ENCODE measurements around the gene PTMS. TPM values are rescaled to one million over a fixed set of nuclear protein-coding genes. Genes with fewer than 3 reads are reported as not detected.

Gene PTMS
- polyA plus RNA-seq, 1 experiment, result 234 TPM

DNA sequence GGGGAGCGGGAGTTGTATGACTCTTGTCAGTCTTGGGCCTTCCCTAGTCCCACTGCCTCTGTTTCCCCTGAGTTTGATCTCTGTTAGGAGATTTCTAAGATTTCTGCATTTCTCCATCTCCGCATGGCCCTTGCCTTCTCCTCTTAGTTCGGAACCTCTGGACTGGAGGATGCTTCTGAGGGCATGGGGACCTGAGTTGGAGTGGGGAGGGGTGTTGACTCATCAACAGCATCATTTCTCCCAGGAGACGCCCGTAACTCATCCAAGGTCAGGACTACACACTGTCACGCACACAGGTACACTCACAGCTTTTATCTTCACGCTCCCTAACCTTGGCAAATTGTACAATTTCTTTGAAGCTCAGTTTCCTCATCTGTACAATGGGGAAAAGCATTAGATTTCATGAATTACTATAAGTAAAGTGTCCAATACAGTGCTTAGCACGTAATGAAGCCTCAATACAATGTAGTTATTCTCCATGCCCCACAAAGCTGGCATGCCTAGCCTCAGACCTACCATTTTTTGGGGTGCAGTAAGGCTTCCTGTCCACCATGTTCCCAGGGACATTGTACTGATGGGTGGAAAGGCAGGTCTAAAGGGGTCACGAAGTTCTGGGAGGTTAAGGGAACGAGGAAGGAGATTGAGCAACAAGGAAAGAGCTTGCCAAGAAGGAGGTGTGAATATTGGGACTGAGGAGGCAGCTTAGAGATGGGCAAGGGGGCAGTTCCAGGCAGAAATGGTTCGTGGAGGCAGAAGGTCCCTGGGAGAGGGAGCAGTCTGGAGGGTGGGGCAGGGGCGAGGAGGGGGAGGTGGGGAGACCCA is 5.6 kb downstream of the PTMS start:
- Histone ChIP-seq H3K27me3 (ENCODE audit: control insufficient read depth, insufficient read depth, low read length) (no peaks in the 10 kb centered on the region), H3K4me3 (ENCODE audit: low read depth, low read length) (no peak overlapping the region), H3K36me3 (ENCODE audit: control insufficient read depth, insufficient read depth, low read length) (peaks cover 18% of the 10 kb centered on the region)
- TF ChIP-seq, protein P1, sequence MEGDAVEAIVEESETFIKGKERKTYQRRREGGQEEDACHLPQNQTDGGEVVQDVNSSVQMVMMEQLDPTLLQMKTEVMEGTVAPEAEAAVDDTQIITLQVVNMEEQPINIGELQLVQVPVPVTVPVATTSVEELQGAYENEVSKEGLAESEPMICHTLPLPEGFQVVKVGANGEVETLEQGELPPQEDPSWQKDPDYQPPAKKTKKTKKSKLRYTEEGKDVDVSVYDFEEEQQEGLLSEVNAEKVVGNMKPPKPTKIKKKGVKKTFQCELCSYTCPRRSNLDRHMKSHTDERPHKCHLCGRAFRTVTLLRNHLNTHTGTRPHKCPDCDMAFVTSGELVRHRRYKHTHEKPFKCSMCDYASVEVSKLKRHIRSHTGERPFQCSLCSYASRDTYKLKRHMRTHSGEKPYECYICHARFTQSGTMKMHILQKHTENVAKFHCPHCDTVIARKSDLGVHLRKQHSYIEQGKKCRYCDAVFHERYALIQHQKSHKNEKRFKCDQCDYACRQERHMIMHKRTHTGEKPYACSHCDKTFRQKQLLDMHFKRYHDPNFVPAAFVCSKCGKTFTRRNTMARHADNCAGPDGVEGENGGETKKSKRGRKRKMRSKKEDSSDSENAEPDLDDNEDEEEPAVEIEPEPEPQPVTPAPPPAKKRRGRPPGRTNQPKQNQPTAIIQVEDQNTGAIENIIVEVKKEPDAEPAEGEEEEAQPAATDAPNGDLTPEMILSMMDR (IDR thresholded peaks at IDR 0.05; ENCODE audit: insufficient read depth, low read depth, low read length), result no peak
- ChIA-PET CTCF (interaction anchor here (0.6 to 17.2 kb wide), 5 partner anchors 9 to 559 kb away, joined by 3 to 222 read pairs (median 5); partner anchors contain the start of genes MLF2 and SPSB2), POLR2A (interaction anchor here (0.6 kb wide), 2 partner anchors 21 to 24 kb away, joined by 4 to 7 read pairs; no protein-coding TSS in a partner anchor)
- no peak for DNase-seq (ENCODE audit: low read depth)

DNA sequence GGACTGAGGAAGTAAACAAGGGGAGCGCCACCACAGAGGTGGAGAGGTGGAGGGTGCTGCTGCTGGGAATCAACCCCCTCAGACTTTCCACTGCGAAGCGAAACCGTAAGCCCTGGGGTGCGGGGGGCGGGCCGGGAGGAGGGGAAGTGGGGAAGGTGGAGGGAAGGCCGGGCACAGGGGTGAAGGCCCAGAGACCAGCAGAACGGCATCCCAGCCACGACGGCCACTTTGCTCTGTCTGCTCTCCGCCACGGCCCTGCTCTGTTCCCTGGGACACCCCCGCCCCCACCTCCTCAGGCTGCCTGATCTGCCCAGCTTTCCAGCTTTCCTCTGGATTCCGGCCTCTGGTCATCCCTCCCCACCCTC is 6.2 kb downstream of the PTMS start, which contains the start of gene LAG3:
LAG3 (plus strand) TSS at position 190 of the 365 bp plus-strand sequence. CDS start 333 bp downstream, outside the sequence.
- H3K4me3 ChIP-seq (ENCODE audit: low read depth, low read length), result no peak within 1 kb of the TSS
- H3K36me3 ChIP-seq (ENCODE audit: control insufficient read depth, insufficient read depth, low read length), result peaks cover 18% of the 10 kb centered on the region
- ChIA-PET CTCF (interaction anchor here (0.6 to 17.2 kb wide), 3 partner anchors 15 to 560 kb away, joined by 3 to 222 read pairs (median 3); partner anchors contain the start of gene MLF2), POLR2A (interaction anchor here (0.6 kb wide), 2 partner anchors 20 to 25 kb away, joined by 4 to 7 read pairs; no protein-coding TSS in a partner anchor)
- TF ChIP-seq, protein P1 (IDR thresholded peaks at IDR 0.05; ENCODE audit: insufficient read depth, low read depth, low read length), result no peak
- H3K27me3 ChIP-seq (ENCODE audit: control insufficient read depth, insufficient read depth, low read length), result no peaks in the 10 kb centered on the region
- DNase-seq (ENCODE audit: low read depth), result no peak

DNA sequence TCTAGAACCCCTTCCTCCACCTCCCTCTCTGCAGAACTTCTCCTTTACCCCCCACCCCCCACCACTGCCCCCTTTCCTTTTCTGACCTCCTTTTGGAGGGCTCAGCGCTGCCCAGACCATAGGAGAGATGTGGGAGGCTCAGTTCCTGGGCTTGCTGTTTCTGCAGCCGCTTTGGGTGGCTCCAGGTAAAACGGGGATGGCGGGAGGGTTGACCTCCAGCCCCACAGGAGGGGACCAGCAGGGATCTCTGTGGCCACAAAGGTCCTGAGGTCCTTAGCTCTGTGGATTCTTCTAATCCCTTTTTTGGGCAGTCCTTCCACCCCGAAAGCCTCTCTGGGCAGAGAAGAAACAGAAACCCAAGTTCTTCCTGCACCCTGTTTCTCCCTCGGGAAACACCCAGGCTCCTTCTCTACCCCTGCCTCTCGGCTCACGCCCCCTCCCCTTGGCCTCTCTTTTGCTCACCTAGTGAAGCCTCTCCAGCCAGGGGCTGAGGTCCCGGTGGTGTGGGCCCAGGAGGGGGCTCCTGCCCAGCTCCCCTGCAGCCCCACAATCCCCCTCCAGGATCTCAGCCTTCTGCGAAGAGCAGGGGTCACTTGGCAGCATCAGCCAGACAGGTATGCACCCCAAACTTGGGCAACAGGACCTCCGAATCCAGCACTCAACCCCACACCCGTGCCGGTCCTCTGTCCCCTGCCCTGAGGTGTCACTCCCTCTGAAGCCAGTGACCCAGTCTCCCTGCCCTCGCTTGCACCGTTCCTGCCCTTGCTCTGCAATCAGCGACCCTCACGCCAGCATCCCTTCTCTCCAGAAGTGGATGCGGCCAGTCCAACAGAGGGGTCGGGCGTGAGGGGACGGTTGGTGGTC is 6.8 kb downstream of the PTMS start:
- no peaks in the 10 kb centered on the region for H3K27me3 ChIP-seq (ENCODE audit: control insufficient read depth, insufficient read depth, low read length)
- no peak for DNase-seq (ENCODE audit: low read depth)
- peaks cover 18% of the 10 kb centered on the region for H3K36me3 ChIP-seq (ENCODE audit: control insufficient read depth, insufficient read depth, low read length)
- no peak overlapping the region for H3K4me3 ChIP-seq (ENCODE audit: low read depth, low read length)
- TF ChIP-seq, protein P1 (IDR thresholded peaks at IDR 0.05; ENCODE audit: insufficient read depth, low read depth, low read length), result no peak
- CTCF ChIA-PET, result interaction anchor here (17.2 kb wide), 1 partner anchor 15 kb away, joined by 222 read pairs; the partner anchor contains the start of gene MLF2
- POLR2A ChIA-PET, result no interaction called here

DNA sequence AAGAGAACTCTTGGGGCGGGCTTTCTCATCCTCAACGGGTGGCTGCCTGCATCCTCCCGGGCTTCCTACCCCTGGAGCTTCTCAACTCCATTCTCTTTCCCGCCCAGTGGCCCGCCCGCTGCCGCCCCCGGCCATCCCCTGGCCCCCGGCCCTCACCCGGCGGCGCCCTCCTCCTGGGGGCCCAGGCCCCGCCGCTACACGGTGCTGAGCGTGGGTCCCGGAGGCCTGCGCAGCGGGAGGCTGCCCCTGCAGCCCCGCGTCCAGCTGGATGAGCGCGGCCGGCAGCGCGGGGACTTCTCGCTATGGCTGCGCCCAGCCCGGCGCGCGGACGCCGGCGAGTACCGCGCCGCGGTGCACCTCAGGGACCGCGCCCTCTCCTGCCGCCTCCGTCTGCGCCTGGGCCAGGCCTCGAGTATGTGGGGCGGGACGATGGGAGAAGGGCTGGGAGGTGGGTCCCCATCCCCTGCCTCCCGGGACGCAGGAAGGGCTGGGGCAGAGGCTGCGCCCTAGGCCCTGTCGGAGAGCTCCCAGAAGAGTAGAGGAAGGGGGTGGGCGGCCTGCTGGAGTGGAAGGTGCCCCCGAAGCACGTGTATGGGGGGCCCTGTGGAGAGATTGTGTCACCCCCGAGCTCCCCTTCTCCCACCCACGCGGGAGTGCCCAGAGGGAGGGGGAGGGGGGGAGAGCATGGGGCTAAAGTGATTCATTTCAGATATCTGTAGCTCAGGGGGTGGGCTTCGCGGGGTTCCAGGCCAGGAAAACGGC is 7.6 kb downstream of the PTMS start:
- Histone ChIP-seq H3K4me3 (ENCODE audit: low read depth, low read length) (no peak overlapping the region), H3K27me3 (ENCODE audit: control insufficient read depth, insufficient read depth, low read length) (no peaks in the 10 kb centered on the region), H3K36me3 (ENCODE audit: control insufficient read depth, insufficient read depth, low read length) (peaks cover 18% of the 10 kb centered on the region)
- DNase-seq (ENCODE audit: low read depth), result no peak
- TF ChIP-seq, protein P1 (IDR thresholded peaks at IDR 0.05; ENCODE audit: insufficient read depth, low read depth, low read length), result no peak
- POLR2A ChIA-PET, result interaction anchor here (0.7 kb wide), 1 partner anchor 303 kb away, joined by 3 read pairs; no protein-coding TSS in a partner anchor
- CTCF ChIA-PET, result interaction anchor here (1.5 to 17.2 kb wide), 2 partner anchors 7 to 16 kb away, joined by 8 to 222 read pairs; partner anchors contain the start of genes MLF2 and PTMS

Data from BJ (cell line).